Mesendoderm (in vitro differentiated cells): ENCODE data around the gene SLC25A1.

Experiments
- DNase-seq: peaks from one replicate; pipeline ENCODE4 v3.0.0; 2013
- H2AK5ac ChIP-seq: 2 replicates; pipeline ENCODE4 v1.6.1; 2013; ENCODE audit warnings: low read length, inconsistent platforms
- H2BK120ac ChIP-seq: 2 replicates; pipeline ENCODE4 v1.6.1; 2013; ENCODE audit warnings: low read depth, mild to moderate bottlenecking, low read length, moderate library complexity, mixed read lengths
- H2BK15ac ChIP-seq: replicated peaks from 2 replicates; pipeline ENCODE4 v1.6.1; 2013; ENCODE audit warnings: low read depth, mild to moderate bottlenecking, moderate library complexity
- H2BK5ac ChIP-seq: 2 replicates; pipeline ENCODE4 v1.6.1; 2013; ENCODE audit warnings: low read length, inconsistent platforms
- H3K18ac ChIP-seq: 2 replicates; pipeline ENCODE4 v1.6.1; 2013; ENCODE audit warnings: mild to moderate bottlenecking, low read length, mixed read lengths
- H3K23ac ChIP-seq: one replicate; pipeline ENCODE4 v1.6.1; 2013; ENCODE audit warnings: low read length
- H3K27ac ChIP-seq: 2 replicates; pipeline ENCODE4 v1.5.1; 2013; ENCODE audit warnings: low read depth, mild to moderate bottlenecking, inconsistent platforms, low read length, moderate library complexity
- H3K27me3 ChIP-seq: 2 replicates; pipeline ENCODE4 v1.6.1; 2013; ENCODE audit warnings: low read length, control low read depth, mild to moderate bottlenecking, inconsistent platforms; ENCODE audit not compliant: insufficient read depth, poor library complexity
- H3K36me3 ChIP-seq: 2 replicates; pipeline ENCODE4 v1.6.1; 2013; ENCODE audit warnings: low read length, inconsistent platforms; ENCODE audit not compliant: control insufficient read depth, insufficient read depth
- H3K4ac ChIP-seq: one replicate; pipeline ENCODE4 v1.6.1; 2013; ENCODE audit warnings: low read depth, mild to moderate bottlenecking, low read length, moderate library complexity
- H3K4me1 ChIP-seq: 2 replicates; pipeline ENCODE4 v1.6.1; 2013; ENCODE audit warnings: low read depth, low read length, inconsistent platforms; ENCODE audit not compliant: control insufficient read depth
- H3K4me2 ChIP-seq: 2 replicates; pipeline ENCODE4 v1.6.1; 2013; ENCODE audit warnings: low read length
- H3K4me3 ChIP-seq: 2 replicates; pipeline ENCODE4 v1.5.1; 2013; ENCODE audit warnings: mild to moderate bottlenecking, low read length
- H3K56ac ChIP-seq: one replicate; pipeline ENCODE4 v1.6.1; 2013; ENCODE audit warnings: low read length
- H3K79me1 ChIP-seq: 2 replicates; pipeline ENCODE4 v1.6.1; 2013; ENCODE audit warnings: low read length, inconsistent platforms
- H3K79me2 ChIP-seq: 2 replicates; pipeline ENCODE4 v1.6.1; 2013; ENCODE audit warnings: mild to moderate bottlenecking, low read length; ENCODE audit not compliant: control insufficient read depth, insufficient read depth
- H3K9ac ChIP-seq: 2 replicates; pipeline ENCODE4 v1.6.1; 2013; ENCODE audit warnings: low read length, inconsistent platforms
- H4K5ac ChIP-seq: one replicate; pipeline ENCODE4 v1.6.1; 2013; ENCODE audit warnings: low read length
- H4K8ac ChIP-seq: one replicate; pipeline ENCODE4 v1.6.1; 2013; ENCODE audit warnings: low read depth, mild to moderate bottlenecking, control low read depth, low read length, moderate library complexity
- WGBS: extraction: QIAGEN DNeasy Blood & Tissue Kit; methylation state at CpG from one replicate; pipeline ENCODE4 v1.1.7; 2013; ENCODE audit warnings: low lambda C conversion rate, missing lambda C conversion rate; ENCODE audit not compliant: insufficient coverage; ENCODE audit errors: extremely low coverage; 5-methylcytosine and 5-hydroxymethylcytosine counted together

Gene SLC25A1

DNA sequence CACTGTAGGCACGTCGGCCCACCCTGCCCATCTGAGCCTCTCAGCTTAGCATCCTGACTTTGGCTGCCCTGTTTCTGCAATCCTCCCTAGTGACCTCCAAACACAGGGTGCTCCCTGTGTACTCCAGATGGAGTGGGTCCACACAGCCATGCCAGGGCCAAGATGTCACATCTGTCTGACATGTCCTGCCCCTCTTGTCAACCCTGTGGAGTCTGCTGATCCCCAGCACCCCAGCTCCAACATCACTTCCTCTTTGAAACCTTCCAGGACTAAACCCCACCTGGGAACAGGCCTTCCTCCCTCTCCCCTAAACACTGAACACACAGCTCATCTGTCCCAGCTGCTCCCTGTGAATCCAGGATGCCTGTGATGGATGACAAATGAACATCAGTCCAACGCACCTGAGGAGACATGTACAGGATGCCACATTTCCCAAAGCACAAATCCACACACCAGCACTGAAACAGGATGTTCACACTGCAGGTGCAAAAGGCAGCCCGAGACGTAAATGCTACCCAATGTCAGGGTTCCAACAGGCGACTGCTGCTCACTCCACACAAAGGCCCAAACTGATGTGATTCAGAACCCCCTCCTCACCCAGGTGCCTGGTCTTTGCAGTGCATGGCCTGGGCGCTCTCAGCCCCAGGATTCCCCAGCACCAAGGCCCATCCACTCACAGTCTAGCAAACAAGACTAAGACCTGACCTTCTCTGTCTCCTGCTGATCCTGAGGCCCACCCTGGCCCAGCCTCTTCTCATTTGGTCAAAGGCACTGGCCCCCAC is 49.4 kb downstream of the SLC25A1 start:
- no peak overlapping the region for H4K8ac ChIP-seq
- H3K56ac ChIP-seq, result no peak overlapping the region
- H3K4me2 ChIP-seq, result no peak overlapping the region
- H3K23ac ChIP-seq, result no peak overlapping the region
- DNase-seq, result no peak
- H3K36me3 ChIP-seq, result peaks cover 1% of the 10 kb centered on the region
- no peak overlapping the region for H3K9ac ChIP-seq
- H4K5ac ChIP-seq, result no peak overlapping the region
- H3K79me1 ChIP-seq, result no peaks in the 10 kb centered on the region
- no peak overlapping the region for H3K18ac ChIP-seq
- H3K27me3 ChIP-seq, result no peaks in the 10 kb centered on the region
- no peak overlapping the region for H3K4ac ChIP-seq
- no peak overlapping the region for H2BK15ac ChIP-seq
- H3K4me1 ChIP-seq, result no peaks in the 10 kb centered on the region
- WGBS, result no CpG with 5 or more reads among the region's 7 CpGs
- H3K27ac ChIP-seq, result no peak overlapping the region
- H2AK5ac ChIP-seq, result no peak overlapping the region
- H2BK5ac ChIP-seq, result no peak overlapping the region
- no peak overlapping the region for H3K4me3 ChIP-seq
- no peaks in the 10 kb centered on the region for H3K79me2 ChIP-seq
- H2BK120ac ChIP-seq, result no peak overlapping the region

DNA sequence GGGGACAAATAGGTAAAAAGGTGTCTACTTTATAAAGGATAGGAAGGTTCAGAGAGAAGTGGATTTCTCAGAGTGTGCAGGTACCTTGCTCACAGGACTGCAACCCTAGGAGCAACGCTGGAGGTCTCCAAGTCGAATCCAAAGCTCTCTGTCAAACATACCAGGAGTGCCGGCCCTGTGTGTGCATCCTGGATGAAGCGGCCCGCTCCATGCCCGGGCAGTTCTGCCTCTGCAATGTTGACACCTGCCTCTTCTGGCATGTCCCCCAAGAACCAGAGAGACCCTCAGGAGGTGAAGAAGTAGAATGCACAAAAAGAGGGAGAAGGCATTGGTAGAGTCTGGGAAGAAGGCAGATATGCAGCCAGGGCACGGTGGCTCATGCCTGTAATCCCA is 50.5 kb downstream of the SLC25A1 start:
- no peaks in the 10 kb centered on the region for H3K4me1 ChIP-seq
- no CpG with 5 or more reads among the region's 7 CpGs for WGBS
- H2BK120ac ChIP-seq, result no peak overlapping the region
- H3K79me1 ChIP-seq, result no peaks in the 10 kb centered on the region
- H3K4ac ChIP-seq, result no peak overlapping the region
- no peaks in the 10 kb centered on the region for H3K27me3 ChIP-seq
- H2BK15ac ChIP-seq, result no peak overlapping the region
- no peak overlapping the region for H4K5ac ChIP-seq
- no peak overlapping the region for H3K23ac ChIP-seq
- no peak for DNase-seq
- H4K8ac ChIP-seq, result no peak overlapping the region
- H3K27ac ChIP-seq, result no peak overlapping the region
- no peak overlapping the region for H2AK5ac ChIP-seq
- H3K18ac ChIP-seq, result no peak overlapping the region
- no peaks in the 10 kb centered on the region for H3K79me2 ChIP-seq
- no peaks in the 10 kb centered on the region for H3K36me3 ChIP-seq
- no peak overlapping the region for H3K4me2 ChIP-seq
- H3K56ac ChIP-seq, result no peak overlapping the region
- H3K9ac ChIP-seq, result no peak overlapping the region
- H3K4me3 ChIP-seq, result no peak overlapping the region
- H2BK5ac ChIP-seq, result no peak overlapping the region

- Histone ChIP-seq H2AK5ac (no peak overlapping the region), H4K8ac (no peak overlapping the region), H2BK120ac (no peak overlapping the region), H3K27ac (no peak overlapping the region), H3K79me2 (no peaks in the 10 kb centered on the region), H3K4me2 (no peak overlapping the region), H3K27me3 (no peaks in the 10 kb centered on the region), H3K18ac (no peak overlapping the region), H2BK15ac (no peak overlapping the region), H3K23ac (no peak overlapping the region), H3K4me1 (no peaks in the 10 kb centered on the region), H3K36me3 (no peaks in the 10 kb centered on the region), H3K9ac (no peak overlapping the region), H3K4me3 (no peak overlapping the region), H2BK5ac (no peak overlapping the region), H4K5ac (no peak overlapping the region), H3K56ac (no peak overlapping the region), H3K4ac (no peak overlapping the region), H3K79me1 (no peaks in the 10 kb centered on the region)
- DNase-seq, result no peak
- WGBS, result no CpG with 5 or more reads among the region's 16 CpGs
Measured at GRCh38 chr22:19127329-19128008, 51.1 kb downstream of the SLC25A1 start.

DNA sequence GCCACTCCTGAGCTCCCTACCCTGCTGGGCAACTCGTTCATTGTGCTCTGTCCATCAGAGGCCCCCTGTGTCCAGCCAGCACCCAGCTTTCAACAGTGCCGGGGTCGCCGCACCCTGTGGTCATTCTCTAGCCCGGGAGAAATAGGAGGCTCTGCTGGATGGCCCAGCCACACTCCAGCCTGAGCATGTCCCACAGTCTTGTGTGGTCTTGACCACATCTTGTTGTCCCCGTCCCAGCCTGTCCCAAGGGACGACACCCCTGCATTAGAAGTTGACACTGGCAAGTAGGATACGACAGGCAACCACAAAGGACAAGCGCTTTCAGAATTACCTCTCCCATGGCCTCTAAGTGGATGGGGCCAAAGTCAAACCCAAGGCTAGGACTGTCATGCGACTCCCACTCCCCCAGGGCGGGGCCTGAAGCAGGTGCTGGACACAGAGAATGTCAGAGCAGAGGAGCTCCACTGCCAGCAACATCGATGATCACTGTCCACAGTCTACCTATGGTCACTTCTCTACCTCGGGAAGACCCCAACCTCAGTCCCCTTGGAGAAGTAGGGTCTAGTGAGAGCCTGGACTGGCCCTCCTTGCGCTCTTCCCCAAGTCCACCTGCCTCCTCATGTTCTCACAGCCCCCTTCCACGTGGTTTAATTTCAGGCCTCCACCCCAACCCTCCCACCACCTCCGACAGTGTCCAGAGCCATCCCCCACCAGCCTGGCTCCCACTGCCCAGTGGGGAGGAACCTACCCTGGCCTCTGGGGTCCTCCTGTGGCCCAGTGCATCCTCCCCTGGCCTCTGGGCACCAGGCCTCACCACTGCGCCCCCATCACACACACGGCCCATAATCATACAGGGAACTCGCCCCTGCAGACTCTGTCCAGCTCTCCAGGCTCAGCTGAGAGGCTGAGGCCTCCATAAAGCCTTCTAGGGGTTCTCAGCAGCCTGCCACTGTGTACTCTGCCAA is 51.9 kb downstream of the SLC25A1 start:
- no peak for DNase-seq
- H2BK120ac ChIP-seq, result no peak overlapping the region
- H3K4me2 ChIP-seq, result no peak overlapping the region
- H3K18ac ChIP-seq, result no peak overlapping the region
- H2BK15ac ChIP-seq, result no peak overlapping the region
- H3K4ac ChIP-seq, result no peak overlapping the region
- no peak overlapping the region for H2AK5ac ChIP-seq
- H3K79me1 ChIP-seq, result peaks cover 1% of the 10 kb centered on the region
- H3K27me3 ChIP-seq, result no peaks in the 10 kb centered on the region
- no peak overlapping the region for H4K5ac ChIP-seq
- H4K8ac ChIP-seq, result no peak overlapping the region
- H2BK5ac ChIP-seq, result no peak overlapping the region
- no peak overlapping the region for H3K4me3 ChIP-seq
- H3K36me3 ChIP-seq, result no peaks in the 10 kb centered on the region
- WGBS, result no CpG with 5 or more reads among the region's 19 CpGs
- no peak overlapping the region for H3K9ac ChIP-seq
- no peak overlapping the region for H3K27ac ChIP-seq
- H3K4me1 ChIP-seq, result no peaks in the 10 kb centered on the region
- peaks cover 2% of the 10 kb centered on the region for H3K79me2 ChIP-seq
- H3K23ac ChIP-seq, result no peak overlapping the region
- no peak overlapping the region for H3K56ac ChIP-seq
